Measurements from ENCODE around the gene BRSK2. TPM values are rescaled to one million over a fixed set of nuclear protein-coding genes. Genes with fewer than 3 reads are reported as not detected.
A peak's percentile ranks its signal among the peaks of the same experiment; 100 is the strongest.
"Not testable (repeated sequence)": the region's sequence is repeated elsewhere in the genome, so short reads cannot be mapped to it uniquely, and the experiment has no call there.

The BRSK2 gene
- total RNA-seq, 2 donors from 2014 or later = 0.17 to 0.33 TPM

GRCh38 chr11:1349327-1350041 is 40.2 kb upstream of the BRSK2 start:
- Mint-ChIP-seq H3K36me3 (no peaks in the 10 kb centered on the region), H3K27me3 (peaks cover 0 to 7% of the 10 kb centered on the region in 2 donors), H3K27ac (no peak overlapping the region), H3K4me1 (ENCODE audit: low read depth in 2 of 2) (peaks cover 0 to 5% of the 10 kb centered on the region in 2 donors), H3K4me3 (no peak overlapping the region), H3K9me3 (no peaks in the 10 kb centered on the region)
- DNase-seq (ENCODE audit: low spot score) = no peak
- no peak for ATAC-seq

- Mint-ChIP-seq H3K36me3 (no peaks in the 10 kb centered on the region), H3K9me3 (no peaks in the 10 kb centered on the region), H3K27me3 (peaks cover 0 to 10% of the 10 kb centered on the region in 2 donors), H3K4me3 (no peak overlapping the region), H3K4me1 (ENCODE audit: low read depth in 2 of 2) (peaks cover 0 to 5% of the 10 kb centered on the region in 2 donors), H3K27ac (no peak overlapping the region)
- DNase-seq (ENCODE audit: low spot score) (no peak), ATAC-seq (no peak)
Observed at GRCh38 chr11:1350086-1350725, 39.5 kb upstream of the BRSK2 start.

DNA sequence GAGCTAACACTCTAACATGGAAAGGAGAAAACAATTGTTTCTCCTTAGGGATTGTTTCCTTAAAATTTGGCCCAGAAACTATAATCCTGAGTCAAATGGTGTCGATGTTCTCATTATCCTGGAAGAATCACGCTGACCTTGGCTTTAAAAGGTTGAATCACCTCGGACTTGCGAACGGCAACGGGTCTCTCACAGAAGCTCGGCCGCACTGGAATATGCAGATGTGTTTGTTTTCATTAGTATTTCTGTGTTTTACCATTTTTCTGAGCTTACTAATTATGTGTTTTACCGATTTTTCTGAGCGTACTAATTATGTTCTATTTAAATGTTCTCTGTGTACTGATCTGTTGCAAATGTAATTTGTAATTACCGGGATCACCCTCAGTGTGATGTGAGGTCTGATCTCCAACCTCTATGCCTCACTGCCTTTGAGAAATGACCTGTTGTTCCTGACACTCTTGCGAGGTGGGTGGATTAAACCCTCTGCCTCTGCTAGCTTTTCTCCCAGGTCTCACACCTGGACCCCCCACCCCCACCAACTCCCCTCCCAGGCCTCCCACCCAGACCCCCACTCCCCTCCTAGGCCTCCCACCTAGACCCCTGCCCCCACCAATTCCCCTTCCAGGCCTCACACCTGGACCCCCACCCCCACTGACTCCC is 38.3 kb upstream of the BRSK2 start:
- Mint-ChIP-seq H3K36me3 (no peaks in the 10 kb centered on the region), H3K9me3 (no peaks in the 10 kb centered on the region), H3K27ac (no peak overlapping the region), H3K4me3 (no peak overlapping the region), H3K4me1 (ENCODE audit: low read depth in 2 of 2) (no peaks in the 10 kb centered on the region), H3K27me3 (peaks cover 7 to 15% of the 10 kb centered on the region in 2 donors)
- no peak for DNase-seq (ENCODE audit: low spot score)
- ATAC-seq = no peak

DNA sequence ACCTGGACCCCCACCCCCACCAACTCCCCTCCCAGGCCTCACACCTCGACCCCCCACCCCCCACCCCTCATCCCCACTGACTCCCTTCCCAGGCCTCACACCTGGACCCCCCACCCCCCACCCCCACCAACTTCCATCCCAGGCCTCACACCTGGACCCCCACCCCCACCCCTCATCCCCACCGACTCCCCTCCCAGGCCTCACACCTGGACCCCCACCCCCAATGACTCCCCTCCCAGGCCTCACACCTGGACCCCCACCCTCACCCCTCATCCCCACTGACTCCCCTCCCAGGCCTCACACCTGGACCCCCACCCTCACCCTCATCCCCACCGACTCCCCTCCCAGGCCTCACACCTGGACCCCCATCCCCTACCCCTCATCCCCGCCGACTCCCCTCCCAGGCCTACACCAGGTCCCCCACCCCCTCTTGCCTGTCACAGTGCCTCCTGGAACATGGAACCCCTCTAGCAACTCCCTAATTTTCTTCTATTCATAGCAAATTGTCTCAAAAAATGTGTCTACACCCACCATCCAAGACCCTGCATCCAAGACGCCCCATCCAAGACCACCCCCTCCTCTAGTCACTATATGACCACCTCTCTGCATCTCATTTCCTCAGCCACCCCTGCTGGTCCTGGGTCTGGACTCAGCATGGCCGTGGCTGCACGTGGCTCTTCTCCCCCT is 36.9 kb upstream of the BRSK2 start:
- no peak overlapping the region for H3K27ac Mint-ChIP-seq
- DNase-seq (ENCODE audit: low spot score) (no peak), ATAC-seq (no peak)
- no peaks in the 10 kb centered on the region for H3K9me3 Mint-ChIP-seq
- H3K27me3 Mint-ChIP-seq = peaks cover 14 to 20% of the 10 kb centered on the region in 2 donors
- no peak overlapping the region for H3K4me3 Mint-ChIP-seq
- no peaks in the 10 kb centered on the region for H3K4me1 Mint-ChIP-seq (ENCODE audit: low read depth in 2 of 2)
- H3K36me3 Mint-ChIP-seq = no peaks in the 10 kb centered on the region

DNA sequence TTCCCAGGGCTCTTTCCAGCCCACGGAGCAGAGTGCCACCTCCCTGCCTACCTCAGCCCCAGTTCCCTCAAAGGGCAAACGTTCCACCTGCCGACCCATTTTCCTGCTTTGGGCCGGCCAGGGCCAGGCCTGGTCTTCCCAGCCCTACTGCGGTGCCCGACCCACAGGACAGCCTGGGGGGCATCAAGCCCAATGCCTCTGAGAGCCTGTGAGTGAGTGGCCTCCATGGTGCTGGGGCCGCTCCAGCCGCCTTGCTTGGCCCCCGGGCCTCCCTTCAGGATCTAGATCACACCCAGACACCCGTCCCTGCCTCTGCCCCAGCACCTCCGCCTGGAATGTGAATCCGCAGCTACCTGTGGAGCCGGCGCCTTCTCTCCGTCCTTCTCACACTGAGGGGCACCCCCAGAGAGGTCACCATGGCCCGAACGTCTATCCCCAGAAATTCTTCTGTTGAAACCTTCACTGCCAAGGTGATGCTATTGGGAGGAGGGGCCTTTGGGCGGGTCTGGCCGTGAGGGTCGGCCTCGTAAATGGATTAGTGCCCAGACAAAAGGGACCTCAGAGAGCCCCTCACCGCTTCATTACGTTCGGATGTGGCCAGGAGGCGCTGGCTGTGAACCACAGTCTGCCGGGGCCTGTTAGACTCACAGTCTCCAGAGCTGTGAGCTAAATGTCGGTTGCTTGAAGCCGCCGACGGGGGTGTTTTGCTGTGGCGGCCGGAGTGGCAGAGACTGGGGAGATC is 36.2 kb upstream of the BRSK2 start:
- no peak for DNase-seq (ENCODE audit: low spot score)

GRCh38 chr11:1354125-1354938 is 35.4 kb upstream of the BRSK2 start:
- no peaks in the 10 kb centered on the region for H3K4me1 Mint-ChIP-seq (ENCODE audit: low read depth in 2 of 2)
- no peak overlapping the region for H3K4me3 Mint-ChIP-seq
- no peaks in the 10 kb centered on the region for H3K9me3 Mint-ChIP-seq
- H3K36me3 Mint-ChIP-seq = no peaks in the 10 kb centered on the region
- ATAC-seq (no peak), DNase-seq (ENCODE audit: low spot score) (no peak)
- peaks cover 14 to 20% of the 10 kb centered on the region in 2 donors for H3K27me3 Mint-ChIP-seq
- H3K27ac Mint-ChIP-seq = no peak overlapping the region

More for the DNA sequence above, 36.2 kb upstream of the BRSK2 start:
- Mint-ChIP-seq H3K9me3 (no peaks in the 10 kb centered on the region), H3K4me3 (no peak overlapping the region), H3K27me3 (peaks cover 14 to 20% of the 10 kb centered on the region in 2 donors), H3K27ac (no peak overlapping the region), H3K4me1 (ENCODE audit: low read depth in 2 of 2) (no peaks in the 10 kb centered on the region), H3K36me3 (no peaks in the 10 kb centered on the region)
- ATAC-seq = no peak

DNA sequence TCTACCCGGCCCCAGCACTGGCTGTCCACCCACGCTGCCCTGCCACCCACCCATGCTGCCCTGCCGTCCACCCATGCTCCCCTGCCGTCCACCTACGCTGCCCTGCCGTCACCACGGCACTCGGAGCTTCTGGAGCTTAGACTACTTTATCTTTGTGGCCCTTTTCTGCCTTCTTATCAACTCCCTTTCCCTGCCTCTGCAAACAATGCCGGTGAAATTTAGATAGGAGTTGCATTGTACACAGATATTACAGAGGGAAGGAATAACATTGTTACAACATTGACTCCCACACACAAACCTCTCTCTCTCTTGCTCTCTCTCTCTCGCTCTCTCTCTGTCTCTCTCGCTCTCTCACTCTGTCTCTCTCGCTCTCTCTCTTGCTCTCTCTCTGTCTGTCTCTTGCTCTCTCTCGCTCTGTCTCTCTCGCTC is 33.7 kb upstream of the BRSK2 start:
- DNase-seq (ENCODE audit: low spot score) (no peak), ATAC-seq (no peak)
- Mint-ChIP-seq H3K4me1 (ENCODE audit: low read depth in 2 of 2) (no peaks in the 10 kb centered on the region), H3K4me3 (no peak overlapping the region), H3K27me3 (peaks cover 14 to 20% of the 10 kb centered on the region in 2 donors), H3K27ac (no peak overlapping the region), H3K9me3 (no peaks in the 10 kb centered on the region), H3K36me3 (no peaks in the 10 kb centered on the region)

GRCh38 chr11:1356478-1356960 is 33.2 kb upstream of the BRSK2 start:
- no peaks in the 10 kb centered on the region for H3K4me1 Mint-ChIP-seq (ENCODE audit: low read depth in 2 of 2)
- H3K9me3 Mint-ChIP-seq = no peaks in the 10 kb centered on the region
- H3K36me3 Mint-ChIP-seq = no peaks in the 10 kb centered on the region
- no peak overlapping the region for H3K27ac Mint-ChIP-seq
- no peak for ATAC-seq
- H3K4me3 Mint-ChIP-seq = no peak overlapping the region
- no peak for DNase-seq (ENCODE audit: low spot score)
- H3K27me3 Mint-ChIP-seq = peaks cover 14 to 20% of the 10 kb centered on the region in 2 donors

DNA sequence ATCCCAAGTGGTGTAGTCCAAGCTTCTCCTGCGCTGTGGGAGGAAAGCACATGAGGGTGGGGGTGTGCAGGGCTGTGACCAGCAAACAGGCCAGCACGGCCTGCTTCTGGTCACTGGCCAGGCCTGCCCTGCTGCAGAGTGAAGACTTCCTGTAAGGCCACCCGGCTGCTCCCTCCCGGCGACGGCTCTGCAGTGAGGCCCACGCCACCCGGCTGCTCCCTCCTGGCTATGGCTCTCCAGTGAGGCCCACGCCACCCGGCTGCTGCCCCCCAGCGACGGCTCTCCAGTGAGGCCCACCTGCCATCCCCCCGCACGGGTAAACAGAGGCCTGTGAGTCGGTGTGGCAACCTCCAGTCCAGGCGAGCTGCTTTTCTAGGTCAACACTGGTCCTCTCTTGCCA is 31.4 kb upstream of the BRSK2 start:
- no peak for DNase-seq (ENCODE audit: low spot score)
- Mint-ChIP-seq H3K27ac (no peak overlapping the region), H3K4me3 (no peak overlapping the region), H3K9me3 (no peaks in the 10 kb centered on the region), H3K27me3 (peaks cover 14 to 16% of the 10 kb centered on the region in 2 donors), H3K36me3 (no peaks in the 10 kb centered on the region), H3K4me1 (ENCODE audit: low read depth in 2 of 2) (no peaks in the 10 kb centered on the region)
- no peak for ATAC-seq

GRCh38 chr11:1358931-1359330 is 30.8 kb upstream of the BRSK2 start:
- not testable (repeated sequence) for ATAC-seq; H3K27ac Mint-ChIP-seq; H3K9me3 Mint-ChIP-seq; H3K4me1 Mint-ChIP-seq (ENCODE audit: low read depth in 2 of 2); DNase-seq (ENCODE audit: low spot score); H3K4me3 Mint-ChIP-seq; H3K36me3 Mint-ChIP-seq
- peaks cover 13 to 18% of the 10 kb centered on the region in 2 donors for H3K27me3 Mint-ChIP-seq

- Mint-ChIP-seq H3K4me3 (no peak overlapping the region), H3K27me3 (peaks cover 13 to 20% of the 10 kb centered on the region in 2 donors), H3K4me1 (ENCODE audit: low read depth in 2 of 2) (no peaks in the 10 kb centered on the region), H3K36me3 (no peaks in the 10 kb centered on the region), H3K27ac (no peak overlapping the region), H3K9me3 (no peaks in the 10 kb centered on the region)
- ATAC-seq (peak in 1 of 2 donors; percentile 11), DNase-seq (ENCODE audit: low spot score) (no peak)
Observed at GRCh38 chr11:1359556-1359955, 30.2 kb upstream of the BRSK2 start.

- Mint-ChIP-seq H3K9me3 (no peaks in the 10 kb centered on the region), H3K27me3 (peaks cover 10 to 20% of the 10 kb centered on the region in 2 donors), H3K4me3 (no peak overlapping the region), H3K4me1 (ENCODE audit: low read depth in 2 of 2) (no peaks in the 10 kb centered on the region), H3K36me3 (no peaks in the 10 kb centered on the region), H3K27ac (no peak overlapping the region)
- ATAC-seq = no peak
- DNase-seq (ENCODE audit: low spot score) = no peak
Observed at GRCh38 chr11:1360181-1360834, 29.4 kb upstream of the BRSK2 start.

All from natural killer cell treated with Interleukin-12 subunit alpha and Interleukin-12 subunit beta and Interleukin-15 and Interleukin-18, amount 100 ng/mL, for 72 hours (primary cell).